Caco-2 (cell line): Measurements from ENCODE around the gene CDKAL1. TPM values are rescaled to one million over a fixed set of nuclear protein-coding genes. Genes with fewer than 3 reads are reported as not detected.

Experiments used
- BruUV-seq: library from RNA; stranded (reverse); fragments of 400-500 nt; replicated peaks from 2 replicates; lab custom pipeline; 2021; lab: Mats Ljungman, UMichigan
- CTCF ChIA-PET: fragments of 300-600 bp; sonication (Branson Sonifier 250); formaldehyde crosslinking; loops from one replicate; lab custom pipeline; 2022; ENCODE audit warnings: antibody characterized with exemption; lab: Charles Lee
- POLR2A ChIA-PET: fragments of 300-600 bp; sonication (Branson Sonifier 250); formaldehyde crosslinking; loops from one replicate; lab custom pipeline; 2022; ENCODE audit warnings: antibody characterized with exemption; lab: Charles Lee
- DNase-seq, 2 experiments: peaks; one replicate each; pipeline versions ENCODE4 v3.0.0 to v3.0.0-alpha.2; 2020 to 2022
- H3K27me3 ChIP-seq: replicated peaks from 2 replicates; pipeline ENCODE4 v1.6.0; 2011; ENCODE audit warnings: low read length; ENCODE audit not compliant: control insufficient read depth, insufficient read depth
- H3K36me3 ChIP-seq: 2 replicates; pipeline ENCODE4 v1.5.1; 2011; ENCODE audit warnings: low read length; ENCODE audit not compliant: control insufficient read depth, insufficient read depth
- H3K4me1 ChIP-seq: fragments of 250-450 bp; sonication (Bioruptor Pico); 2 replicates; pipeline ENCODE4 v1.5.1; 2020; ENCODE audit warnings: mild to moderate bottlenecking
- H3K4me3 ChIP-seq: 2 replicates; pipeline ENCODE4 v1.5.1; 2011; ENCODE audit warnings: low read depth, mild to moderate bottlenecking, control low read depth, low read length
- H3K9me3 ChIP-seq: fragments of 250-450 bp; sonication (Bioruptor Pico); 2 replicates; pipeline ENCODE4 v1.5.1; 2020; ENCODE audit warnings: mild to moderate bottlenecking, moderate library complexity
- H3K27ac Mint-ChIP-seq: one replicate; pipeline ENCODE4 v1.8.0; 2022; ENCODE audit warnings: mixed read lengths; ENCODE audit not compliant: unreplicated experiment
- H3K27me3 Mint-ChIP-seq: one replicate; pipeline ENCODE4 v1.8.0; 2022; ENCODE audit warnings: mixed read lengths; ENCODE audit not compliant: insufficient read depth, unreplicated experiment
- H3K36me3 Mint-ChIP-seq: one replicate; pipeline ENCODE4 v1.8.0; 2022; ENCODE audit warnings: mild to moderate bottlenecking, mixed read lengths; ENCODE audit not compliant: insufficient read depth, unreplicated experiment
- H3K4me1 Mint-ChIP-seq: one replicate; pipeline ENCODE4 v1.8.0; 2022; ENCODE audit warnings: low read depth, mixed read lengths; ENCODE audit not compliant: unreplicated experiment
- H3K4me3 Mint-ChIP-seq: one replicate; pipeline ENCODE4 v1.8.0; 2022; ENCODE audit warnings: mild to moderate bottlenecking, moderate library complexity, mixed read lengths; ENCODE audit not compliant: unreplicated experiment
- H3K9me3 Mint-ChIP-seq: one replicate; pipeline ENCODE4 v1.8.0; 2022; ENCODE audit warnings: mixed read lengths; ENCODE audit not compliant: unreplicated experiment
- CTCF ChIP-seq, 2 experiments: fragments of 200-600 bp in 1 of 2; IDR thresholded peaks; 1 replicate in 1 of 2; 2 replicates in 1 of 2; pipeline versions ENCODE4 v1.5.1 to v1.8.0; 2011 to 2022; ENCODE audit warnings: antibody characterized with exemption in 1 of 2, control low read depth in 1 of 2, inconsistent platforms in 1 of 2, low read depth in 1 of 2, low read length in 1 of 2, mild to moderate bottlenecking in 1 of 2, moderate library complexity in 1 of 2; ENCODE audit not compliant: insufficient read depth in 1 of 2, severe bottlenecking in 1 of 2, unreplicated experiment in 1 of 2
- intact Hi-C: fragments of 100-400 bp; cut with micrococcal nuclease; formaldehyde crosslinking; loops from one replicate; pipeline ENCODE4 v1.10.0; 2022; ENCODE audit not compliant: unreplicated experiment
- total RNA-seq: library from RNA; stranded (reverse); gene quantifications from 2 replicates; pipeline ENCODE4 v1.2.3, GENCODE V29; 2022

CDKAL1 gene
- total RNA-seq, 1 experiment from 2014 or later, result 18.7 TPM

- H3K27me3 ChIP-seq, result no peaks in the 10 kb centered on the region
- Mint-ChIP-seq H3K4me3 (no peak overlapping the region), H3K27ac (no peak overlapping the region), H3K9me3 (no peaks in the 10 kb centered on the region), H3K36me3 (peaks cover 61% of the 10 kb centered on the region), H3K4me1 (no peaks in the 10 kb centered on the region), H3K27me3 (no peaks in the 10 kb centered on the region)
- no peaks in the 10 kb centered on the region for H3K9me3 ChIP-seq
- BruUV-seq, result no TSS peak
- no peaks in the 10 kb centered on the region for H3K36me3 ChIP-seq
- TF ChIP-seq CTCF (IDR thresholded peaks at IDR 0.05; ENCODE audit: insufficient read depth in 1 of 2, low read depth in 1 of 2, low read length in 1 of 2, severe bottlenecking in 1 of 2, unreplicated experiment in 1 of 2), result no peak
- no peaks in the 10 kb centered on the region for H3K4me1 ChIP-seq
- intact Hi-C loops, result no loop called here
- H3K4me3 ChIP-seq, result no peak overlapping the region
- POLR2A ChIA-PET, result no interaction called here
- CTCF ChIA-PET, result no interaction called here
- no peak for DNase-seq
Observed at GRCh38 chr6:20487669-20488375, 46.4 kb upstream of the CDKAL1 start.

GRCh38 chr6:20490591-20490990 lies 43.7 kb upstream of the CDKAL1 start:
- Histone ChIP-seq H3K36me3 (no peaks in the 10 kb centered on the region), H3K4me3 (no peak overlapping the region), H3K4me1 (no peaks in the 10 kb centered on the region), H3K27me3 (no peaks in the 10 kb centered on the region), H3K9me3 (no peaks in the 10 kb centered on the region)
- Mint-ChIP-seq H3K27ac (no peak overlapping the region), H3K4me1 (no peaks in the 10 kb centered on the region), H3K36me3 (peaks cover 40% of the 10 kb centered on the region), H3K9me3 (no peaks in the 10 kb centered on the region), H3K4me3 (no peak overlapping the region), H3K27me3 (no peaks in the 10 kb centered on the region)
- intact Hi-C loops, result no loop called here
- BruUV-seq, result no TSS peak
- ChIA-PET CTCF (no interaction called here), POLR2A (no interaction called here)
- no peak for DNase-seq
- no peak for TF ChIP-seq CTCF (IDR thresholded peaks at IDR 0.05; ENCODE audit: insufficient read depth in 1 of 2, low read depth in 1 of 2, low read length in 1 of 2, severe bottlenecking in 1 of 2, unreplicated experiment in 1 of 2)

- intact Hi-C loops, result no loop called here
- TF ChIP-seq CTCF (IDR thresholded peaks at IDR 0.05; ENCODE audit: insufficient read depth in 1 of 2, low read depth in 1 of 2, low read length in 1 of 2, severe bottlenecking in 1 of 2, unreplicated experiment in 1 of 2), result no peak
- H3K4me1 Mint-ChIP-seq, result no peaks in the 10 kb centered on the region
- ChIA-PET POLR2A (no interaction called here), CTCF (no interaction called here)
- Histone ChIP-seq H3K27me3 (no peaks in the 10 kb centered on the region), H3K9me3 (no peaks in the 10 kb centered on the region), H3K4me3 (no peak overlapping the region), H3K4me1 (no peaks in the 10 kb centered on the region), H3K36me3 (no peaks in the 10 kb centered on the region)
- no peak overlapping the region for H3K4me3 Mint-ChIP-seq
- H3K9me3 Mint-ChIP-seq, result no peaks in the 10 kb centered on the region
- peaks cover 38% of the 10 kb centered on the region for H3K36me3 Mint-ChIP-seq
- H3K27ac Mint-ChIP-seq, result no peak overlapping the region
- no peak for DNase-seq
- BruUV-seq, result no TSS peak
- H3K27me3 Mint-ChIP-seq, result no peaks in the 10 kb centered on the region
Observed at GRCh38 chr6:20492099-20492498, 42.2 kb upstream of the CDKAL1 start.
